K562 treated with DMSO at 1 percent for 4 hours (cell line): Measurements from ENCODE around the gene PPP1R14D. TPM values are rescaled to one million over a fixed set of nuclear protein-coding genes. Genes with fewer than 3 reads are reported as not detected.

Source experiments
- total RNA-seq: library from RNA; unstranded; fragments of 300-600 nt; gene quantifications from 2 replicates; pipeline ENCODE4 v1.2.3, GENCODE V29; 2022; ENCODE audit not compliant: insufficient read depth

The PPP1R14D gene, protein sequence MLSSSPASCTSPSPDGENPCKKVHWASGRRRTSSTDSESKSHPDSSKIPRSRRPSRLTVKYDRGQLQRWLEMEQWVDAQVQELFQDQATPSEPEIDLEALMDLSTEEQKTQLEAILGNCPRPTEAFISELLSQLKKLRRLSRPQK
- not detected in 2 replicates for total RNA-seq

DNA sequence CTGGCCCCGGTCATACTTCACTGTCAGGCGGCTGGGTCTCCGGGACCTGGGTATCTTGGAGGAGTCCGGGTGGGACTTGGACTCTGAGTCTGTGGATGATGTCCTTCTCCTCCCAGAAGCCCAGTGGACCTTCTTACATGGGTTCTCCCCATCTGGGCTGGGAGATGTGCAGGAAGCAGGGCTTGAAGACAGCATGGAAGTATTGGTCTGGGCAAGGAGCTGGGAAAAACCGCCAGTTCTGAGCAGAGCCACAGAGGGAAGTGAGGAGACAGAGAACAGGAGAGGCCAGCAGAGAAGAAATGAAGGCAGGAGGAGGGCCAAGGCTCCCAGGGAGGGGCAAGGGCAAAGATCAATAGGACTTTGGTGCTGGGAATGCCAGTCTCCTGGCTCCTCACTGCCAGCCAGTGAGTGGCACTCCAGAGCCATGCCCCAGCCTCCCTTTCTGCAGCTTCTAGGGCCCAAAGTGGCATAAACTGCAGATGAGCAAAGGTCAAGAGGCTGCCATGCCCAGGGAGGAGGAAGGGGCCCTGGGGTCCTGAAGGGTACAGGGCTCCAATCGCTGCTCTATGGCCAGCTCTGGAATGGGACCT lies at the start of gene PPP1R14D:
TSS of gene PPP1R14D (minus strand) at position 262 of the 590 bp plus-strand sequence. CDS start at position 195, 67 bp downstream.

DNA sequence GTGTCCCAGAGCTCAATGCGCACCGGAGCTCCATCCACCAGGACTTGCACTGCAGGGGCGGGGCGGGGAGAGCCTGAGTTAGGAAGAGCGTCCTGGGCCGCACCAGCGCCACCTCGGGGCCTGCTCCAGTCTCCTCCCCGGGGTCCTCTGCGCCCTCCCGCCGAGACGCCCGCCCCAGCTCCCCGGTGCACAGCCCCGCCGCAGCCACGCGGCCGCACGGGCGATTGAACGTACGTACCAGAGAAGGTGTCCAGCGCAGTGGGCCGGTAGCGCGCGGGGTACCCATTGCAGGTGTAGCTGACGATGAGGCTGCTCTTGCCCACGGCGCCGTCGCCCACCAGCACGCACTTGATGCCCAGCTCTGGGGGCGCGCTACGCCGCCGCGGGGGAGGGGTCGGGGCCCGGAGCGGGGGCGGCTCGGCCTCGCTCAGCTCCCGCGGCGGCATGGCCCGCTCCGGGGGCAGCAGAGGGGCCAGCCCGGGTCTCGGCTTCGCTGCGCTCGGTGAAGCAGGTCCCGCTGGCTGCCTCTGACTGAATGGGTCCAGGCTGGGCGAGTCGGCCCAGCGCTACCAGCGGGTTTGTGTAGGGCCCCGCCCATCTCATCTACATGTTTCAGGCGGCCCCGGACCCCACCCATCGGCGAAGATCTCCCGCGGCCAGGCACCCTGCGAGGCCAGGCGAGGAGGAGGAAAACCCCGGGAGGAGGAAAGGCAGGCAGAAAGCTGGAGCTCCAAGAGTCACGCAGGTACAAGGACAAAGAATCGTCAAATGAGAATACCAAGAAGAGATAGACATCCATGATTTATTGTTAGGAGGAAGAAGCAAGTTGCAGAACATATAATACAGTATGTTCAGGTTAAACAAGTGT lies 45.4 kb upstream of the PPP1R14D start, which contains the start of gene RHOV:
TSS of gene RHOV (minus strand) at position 541 of the 868 bp plus-strand sequence. CDS start at position 446, 95 bp downstream.

DNA sequence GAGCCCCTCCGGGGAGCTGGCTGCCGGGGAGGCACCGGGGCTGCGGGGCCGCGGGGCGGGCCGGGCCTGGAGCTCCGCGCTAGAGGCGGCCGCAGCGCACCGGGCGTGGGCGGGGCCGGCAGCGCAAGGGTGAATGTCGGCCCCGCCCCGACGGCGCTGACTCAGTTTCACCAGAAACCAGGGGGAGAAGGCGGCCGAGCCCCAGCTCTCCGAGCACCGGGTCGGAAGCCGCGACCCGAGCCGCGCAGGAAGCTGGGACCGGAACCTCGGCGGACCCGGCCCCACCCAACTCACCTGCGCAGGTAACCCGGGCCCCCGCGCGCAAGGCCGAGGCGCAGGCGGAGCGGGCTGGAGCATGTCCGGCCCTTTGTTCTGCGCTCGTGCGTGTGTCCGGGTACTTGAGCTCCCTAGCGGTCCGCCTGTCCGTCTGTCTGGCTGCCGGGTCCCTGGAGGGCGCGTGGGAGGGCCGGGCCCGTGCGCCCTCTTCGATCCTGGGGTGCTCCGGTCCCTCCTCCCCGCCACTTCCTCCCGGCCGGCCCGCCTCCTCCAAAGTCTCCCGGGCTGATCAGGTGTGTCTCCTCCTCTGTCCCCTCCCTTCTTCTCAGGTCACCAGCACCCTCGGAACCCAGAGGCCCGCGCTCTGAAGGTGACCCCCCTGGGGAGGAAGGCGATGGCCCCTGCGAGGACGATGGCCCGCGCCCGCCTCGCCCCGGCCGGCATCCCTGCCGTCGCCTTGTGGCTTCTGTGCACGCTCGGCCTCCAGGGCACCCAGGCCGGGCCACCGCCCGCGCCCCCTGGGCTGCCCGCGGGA lies 15.6 kb upstream of the PPP1R14D start, which contains the start of gene SPINT1:
TSS of gene SPINT1 (plus strand) at position 164 of the 811 bp plus-strand sequence. CDS start at position 671, 507 bp downstream.

DNA sequence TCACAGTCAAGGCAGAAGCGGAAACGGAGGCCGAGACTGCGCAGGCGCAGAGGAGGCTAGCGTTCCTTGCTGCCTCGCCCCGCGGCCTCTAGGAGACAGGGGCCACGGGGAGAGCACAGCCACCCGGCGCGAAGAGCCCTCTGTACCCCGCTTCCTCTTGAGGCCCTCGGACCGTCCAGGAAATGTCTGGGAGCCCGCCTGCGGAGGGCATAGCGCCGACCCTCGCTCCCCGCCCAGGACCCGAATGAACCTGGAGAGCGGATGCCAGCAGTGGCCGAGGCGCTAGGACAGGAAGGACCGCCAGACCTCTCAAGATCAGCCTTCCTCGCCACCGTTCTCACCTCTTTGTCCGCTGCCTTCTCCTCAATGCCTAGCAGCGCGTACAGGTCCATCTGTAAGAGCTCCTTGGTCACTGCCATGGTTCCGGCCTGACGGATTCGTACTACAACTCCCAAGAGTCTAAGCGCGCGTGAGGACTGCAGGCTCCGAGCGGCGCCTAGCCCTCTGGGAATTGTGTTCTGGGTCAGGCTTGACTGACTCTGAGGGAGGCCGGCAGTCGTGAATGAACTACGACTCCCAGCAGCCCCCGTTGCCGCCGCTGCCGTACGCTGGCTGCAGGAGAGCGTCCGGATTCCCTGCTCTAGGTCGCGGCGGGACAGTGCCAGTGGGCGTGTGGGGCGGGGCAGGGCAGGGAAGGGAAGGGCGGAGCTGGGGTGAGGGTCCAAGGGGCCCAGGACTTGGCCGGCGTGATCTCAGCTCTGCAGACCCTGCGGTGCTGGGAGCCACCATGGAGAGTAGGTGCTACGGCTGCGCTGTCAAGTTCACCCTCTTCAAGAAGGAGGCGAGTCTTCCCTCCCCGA lies 21.2 kb downstream of the PPP1R14D start, which contains the start of the genes DNAJC17 and ZFYVE19:
TSS of gene DNAJC17 (minus strand) at position 446 of the 860 bp plus-strand sequence. CDS start at position 419, 27 bp downstream.
TSS of gene ZFYVE19 (plus strand) at position 62 of the 860 bp plus-strand sequence. CDS start at position 563, 501 bp downstream.

DNA sequence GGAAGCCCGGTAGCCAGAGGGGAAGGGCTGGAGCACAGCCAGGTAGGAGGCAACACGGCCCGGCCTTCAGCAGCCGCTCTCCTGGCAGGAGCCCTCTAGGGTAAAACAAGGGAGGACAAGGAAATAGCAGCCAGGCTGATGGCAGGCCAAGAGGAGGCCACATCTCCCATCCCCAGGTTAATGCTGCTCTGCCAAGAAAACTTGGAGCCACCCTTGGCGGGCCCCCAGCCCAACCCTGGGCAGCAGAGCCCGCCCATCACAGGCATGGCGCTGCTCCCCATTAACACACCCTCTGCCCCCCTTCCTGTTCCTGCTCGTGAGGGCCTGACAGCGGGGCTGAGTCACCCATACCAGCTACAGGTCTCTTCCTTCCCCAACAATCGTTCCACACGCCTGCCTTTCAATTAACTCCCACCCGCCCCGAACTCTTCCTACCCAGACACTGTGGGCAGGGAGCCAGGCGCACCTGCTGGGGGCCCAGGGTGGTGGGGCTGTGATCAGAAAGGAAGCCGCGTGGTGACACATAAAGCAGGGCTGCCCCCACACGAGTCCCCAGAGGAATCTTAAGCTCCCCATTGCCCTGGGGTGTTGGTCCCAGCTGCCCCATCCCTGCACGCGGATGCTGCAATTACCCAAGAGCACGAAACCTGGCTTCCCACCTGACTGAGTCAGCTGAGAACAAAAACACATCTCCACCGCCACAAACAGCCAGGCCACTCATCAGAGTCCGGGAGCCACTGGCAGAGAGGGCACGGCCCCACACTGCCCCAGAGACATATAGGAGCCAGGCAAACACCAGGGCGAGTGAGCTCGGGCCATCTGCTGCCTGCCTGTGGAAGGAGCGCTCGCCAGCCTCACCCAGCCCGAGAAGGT lies 59.0 kb downstream of the PPP1R14D start, which contains the start of gene C15orf62:
TSS of gene C15orf62 (plus strand) at position 707 of the 873 bp plus-strand sequence. CDS start 516 bp downstream, outside the sequence.

Other genes starting within 250 kb of the PPP1R14D start
- 19.5 and 20.2 TPM in 2 replicates for gene KNL1, start 234.5 kb downstream of the PPP1R14D start, total RNA-seq
- 37.2 and 40.7 TPM in 2 replicates for gene RAD51, start 133.5 kb downstream of the PPP1R14D start, total RNA-seq
- gene RMDN3, start 73.5 kb downstream of the PPP1R14D start, total RNA-seq, result 36.0 and 37.0 TPM in 2 replicates
- gene GCHFR, start 64.6 kb downstream of the PPP1R14D start, total RNA-seq, result 54.7 and 68.4 TPM in 2 replicates
- gene C15orf62, start 58.7 kb downstream of the PPP1R14D start, total RNA-seq, result 4.8 and 6.5 TPM in 2 replicates
- 34.3 and 39.0 TPM in 2 replicates for gene ZFYVE19, start 21.6 kb downstream of the PPP1R14D start, total RNA-seq
- 6.8 and 16.4 TPM in 2 replicates for gene DNAJC17, start 21.2 kb downstream of the PPP1R14D start, total RNA-seq
- 3.9 and 7.4 TPM in 2 replicates for gene SPINT1, start 15.3 kb upstream of the PPP1R14D start, total RNA-seq
- gene RHOV, start 45.5 kb upstream of the PPP1R14D start, total RNA-seq, result 0.76 and 2.1 TPM in 2 replicates
- gene VPS18, start 65.7 kb upstream of the PPP1R14D start, total RNA-seq, result 23.5 and 27.1 TPM in 2 replicates
- gene DLL4, start 100.6 kb upstream of the PPP1R14D start, total RNA-seq, result 0.57 and 0.99 TPM in 2 replicates
- 68.8 and 72.6 TPM in 2 replicates for gene CHAC1, start 124.8 kb upstream of the PPP1R14D start, total RNA-seq